OCI-LY7 (cell line): ENCODE data around the gene VPS50. TPM values are rescaled to one million over a fixed set of nuclear protein-coding genes. Genes with fewer than 3 reads are reported as not detected.

Experiments
- BruUV-seq: library from RNA; stranded (reverse); fragments of 400-500 nt; replicated peaks from 2 replicates; lab custom pipeline; 2021; lab: Mats Ljungman, UMichigan
- CTCF ChIA-PET: fragments of 300-600 bp; sonication (Branson Sonifier 250); formaldehyde crosslinking; loops from one replicate; lab custom pipeline; 2022; ENCODE audit warnings: antibody characterized with exemption; ENCODE audit not compliant: unreplicated experiment; lab: Charles Lee
- POLR2A ChIA-PET: fragments of 300-600 bp; sonication (Branson Sonifier 250); formaldehyde crosslinking; loops from one replicate; lab custom pipeline; 2022; ENCODE audit warnings: antibody characterized with exemption; lab: Charles Lee
- DNase-seq: peaks from one replicate; pipeline ENCODE4 v3.0.0-alpha.2; 2015; ENCODE audit warnings: low spot score
- H2AFZ ChIP-seq: fragments of 200-600 bp; sonication (generic), shearing (Covaris generic); 2 replicates; pipeline ENCODE4 v1.6.1; 2014; ENCODE audit warnings: mild to moderate bottlenecking, antibody characterized with exemption, low read length, moderate library complexity
- H3K27ac ChIP-seq: fragments of 200-600 bp; sonication (generic); 2 replicates; pipeline ENCODE4 v1.5.1; 2014; ENCODE audit warnings: mixed run types, low read depth, mild to moderate bottlenecking, moderate library complexity, low read length, inconsistent platforms; ENCODE audit not compliant: poor library complexity, severe bottlenecking
- H3K36me3 ChIP-seq: fragments of 200-600 bp; sonication (generic); 2 replicates; pipeline ENCODE4 v1.6.1; 2014; ENCODE audit warnings: mild to moderate bottlenecking, antibody characterized with exemption, low read length, moderate library complexity, mixed read lengths; ENCODE audit not compliant: insufficient read depth
- H3K4me1 ChIP-seq: fragments of 200-600 bp; sonication (generic); 2 replicates; pipeline ENCODE4 v1.5.1; 2014; ENCODE audit warnings: mild to moderate bottlenecking, low read length; ENCODE audit not compliant: insufficient read depth, poor library complexity, severe bottlenecking
- H3K4me2 ChIP-seq: fragments of 200-600 bp; sonication (generic); 2 replicates; pipeline ENCODE4 v1.6.1; 2014; ENCODE audit warnings: mild to moderate bottlenecking, low read length
- H3K4me3 ChIP-seq: fragments of 200-600 bp; sonication (generic); 2 replicates; pipeline ENCODE4 v1.5.1; 2014; ENCODE audit warnings: mild to moderate bottlenecking, low read depth, low read length; ENCODE audit not compliant: poor library complexity, severe bottlenecking
- H3K79me2 ChIP-seq: fragments of 200-600 bp; sonication (generic); 2 replicates; pipeline ENCODE4 v1.6.1; 2016; ENCODE audit warnings: low read depth, mild to moderate bottlenecking, low read length, moderate library complexity, mixed read lengths; ENCODE audit not compliant: insufficient read depth
- H3K9me2 ChIP-seq: fragments of 200-600 bp; sonication (generic); 2 replicates; pipeline ENCODE4 v1.6.1; 2016; ENCODE audit warnings: mild to moderate bottlenecking, low read length, mixed read lengths; ENCODE audit not compliant: insufficient read depth
- H3K9me3 ChIP-seq: fragments of 200-600 bp; sonication (generic); 2 replicates; pipeline ENCODE4 v1.6.1; 2014; ENCODE audit warnings: mild to moderate bottlenecking, mixed run types, low read length, mixed read lengths
- H4K20me1 ChIP-seq: fragments of 200-600 bp; sonication (generic); 2 replicates; pipeline ENCODE4 v1.6.1; 2014; ENCODE audit warnings: mild to moderate bottlenecking, antibody characterized with exemption, low read length, moderate library complexity, mixed read lengths; ENCODE audit not compliant: insufficient read depth
- CTCF ChIP-seq: fragments of 200-600 bp; sonication (generic); conservative IDR thresholded peaks from 2 replicates; pipeline ENCODE4 v1.5.1; 2014; ENCODE audit warnings: mild to moderate bottlenecking, antibody characterized with exemption, low read length, moderate library complexity, mixed read lengths
- EZH2phosphoT487 ChIP-seq: fragments of 200-600 bp; sonication (generic); IDR thresholded peaks from 2 replicates; pipeline ENCODE4 v1.6.1; 2018; ENCODE audit warnings: low read depth, borderline replicate concordance, mild to moderate bottlenecking, mixed run types, antibody characterized with exemption, low read length, moderate library complexity, mixed read lengths
- intact Hi-C: fragments of 100-400 bp; cut with micrococcal nuclease; formaldehyde crosslinking; loops from one replicate; pipeline ENCODE4 v1.10.0; 2022; ENCODE audit not compliant: unreplicated experiment
- total RNA-seq, 2 experiments: library from RNA; depleted of rRNA in 1 of 2; stranded (reverse); fragments of >200 nt in 1 of 2; shearing (Covaris generic) in 1 of 2; gene quantifications; 2 replicates each; pipeline ENCODE4 v1.2.3, GENCODE V29; 2014 to 2022

Gene VPS50
- total RNA-seq, 2 experiments from 2014 or later: 17.9 to 20.0 TPM

DNA sequence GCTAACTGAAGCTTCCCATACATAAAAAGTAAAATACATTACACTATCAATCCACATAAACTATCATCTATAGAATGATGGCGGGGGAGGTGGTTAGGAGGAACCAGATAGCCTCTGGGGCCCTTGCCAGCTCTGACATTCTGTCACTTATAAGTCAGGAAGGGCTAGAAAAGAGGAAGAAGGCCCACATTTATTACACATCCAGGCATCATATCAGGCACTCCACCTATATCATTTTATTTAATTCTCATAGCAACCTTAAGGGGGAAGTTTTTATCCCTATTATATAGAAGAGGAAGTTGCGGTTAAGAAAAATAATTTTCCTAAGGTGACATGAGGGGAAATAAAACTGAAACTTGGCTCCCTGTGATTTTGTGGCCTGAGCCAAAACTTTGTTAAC is 35.8 kb upstream of the VPS50 start:
- no peak overlapping the region for H3K27ac ChIP-seq
- H3K9me2 ChIP-seq: no peaks in the 10 kb centered on the region
- H2AFZ ChIP-seq: no peak overlapping the region
- no peaks in the 10 kb centered on the region for H3K36me3 ChIP-seq
- ChIA-PET POLR2A (interaction anchor here (0.6 to 1.2 kb wide), 2 partner anchors 59 to 378 kb away, joined by 3 to 4 read pairs; no protein-coding TSS in a partner anchor), CTCF (interaction anchor here (0.6 kb wide), 1 partner anchor 775 kb away, joined by 3 read pairs; no protein-coding TSS in a partner anchor)
- no peak overlapping the region for H3K4me3 ChIP-seq
- H4K20me1 ChIP-seq: no peaks in the 10 kb centered on the region
- intact Hi-C loops: no loop called here
- H3K4me2 ChIP-seq: no peak overlapping the region
- TF ChIP-seq EZH2phosphoT487 (no peak), CTCF (no peak)
- H3K79me2 ChIP-seq: no peaks in the 10 kb centered on the region
- peaks cover 6% of the 10 kb centered on the region for H3K4me1 ChIP-seq
- no peak for DNase-seq
- no TSS peak for BruUV-seq
- no peaks in the 10 kb centered on the region for H3K9me3 ChIP-seq

DNA sequence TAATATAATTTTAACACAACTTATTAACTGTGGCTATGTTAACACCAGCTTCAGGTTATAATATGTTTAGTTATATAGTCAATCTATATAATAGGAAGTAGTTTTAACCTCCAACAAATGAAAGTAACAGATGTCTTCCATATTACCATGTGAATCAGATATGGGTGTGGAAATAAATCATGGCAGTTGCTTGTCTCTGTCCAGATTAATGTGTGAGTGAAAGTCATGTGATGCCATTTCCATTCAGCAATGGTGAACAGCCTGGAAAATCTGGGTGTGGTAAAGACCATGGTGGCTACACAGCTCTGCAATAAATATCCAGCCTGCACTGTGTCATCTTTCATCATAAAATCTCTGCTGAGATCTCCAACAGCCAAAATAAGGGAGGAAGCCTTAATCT is 33.7 kb upstream of the VPS50 start:
- Histone ChIP-seq H3K79me2 (no peaks in the 10 kb centered on the region), H3K4me2 (no peak overlapping the region), H4K20me1 (no peaks in the 10 kb centered on the region), H3K27ac (no peak overlapping the region), H3K9me3 (no peaks in the 10 kb centered on the region), H2AFZ (no peak overlapping the region), H3K9me2 (no peaks in the 10 kb centered on the region), H3K4me1 (peaks cover 6% of the 10 kb centered on the region), H3K36me3 (no peaks in the 10 kb centered on the region), H3K4me3 (no peak overlapping the region)
- intact Hi-C loops: no loop called here
- DNase-seq: no peak
- ChIA-PET CTCF (no interaction called here), POLR2A (no interaction called here)
- BruUV-seq: no TSS peak
- TF ChIP-seq EZH2phosphoT487: no peak
- TF ChIP-seq CTCF: no peak

GRCh38 chr7:93202594-93203250 is 29.4 kb upstream of the VPS50 start:
- H2AFZ ChIP-seq: no peak overlapping the region
- no peaks in the 10 kb centered on the region for H3K9me2 ChIP-seq
- no peaks in the 10 kb centered on the region for H4K20me1 ChIP-seq
- no peak for DNase-seq
- H3K27ac ChIP-seq: no peak overlapping the region
- BruUV-seq: no TSS peak
- H3K79me2 ChIP-seq: no peaks in the 10 kb centered on the region
- H3K4me2 ChIP-seq: no peak overlapping the region
- ChIA-PET CTCF (no interaction called here), POLR2A (interaction anchor here (0.6 to 1.6 kb wide), 3 partner anchors 9 to 221 kb away, joined by 3 to 5 read pairs (median 3); no protein-coding TSS in a partner anchor)
- TF ChIP-seq CTCF: no peak
- no peak for TF ChIP-seq EZH2phosphoT487
- H3K9me3 ChIP-seq: no peaks in the 10 kb centered on the region
- intact Hi-C loops: no loop called here
- H3K4me3 ChIP-seq: no peak overlapping the region
- H3K36me3 ChIP-seq: no peaks in the 10 kb centered on the region
- H3K4me1 ChIP-seq: no peaks in the 10 kb centered on the region
